ENCODE results near the gene BCL2L1.

BCL2L1 gene

DNA sequence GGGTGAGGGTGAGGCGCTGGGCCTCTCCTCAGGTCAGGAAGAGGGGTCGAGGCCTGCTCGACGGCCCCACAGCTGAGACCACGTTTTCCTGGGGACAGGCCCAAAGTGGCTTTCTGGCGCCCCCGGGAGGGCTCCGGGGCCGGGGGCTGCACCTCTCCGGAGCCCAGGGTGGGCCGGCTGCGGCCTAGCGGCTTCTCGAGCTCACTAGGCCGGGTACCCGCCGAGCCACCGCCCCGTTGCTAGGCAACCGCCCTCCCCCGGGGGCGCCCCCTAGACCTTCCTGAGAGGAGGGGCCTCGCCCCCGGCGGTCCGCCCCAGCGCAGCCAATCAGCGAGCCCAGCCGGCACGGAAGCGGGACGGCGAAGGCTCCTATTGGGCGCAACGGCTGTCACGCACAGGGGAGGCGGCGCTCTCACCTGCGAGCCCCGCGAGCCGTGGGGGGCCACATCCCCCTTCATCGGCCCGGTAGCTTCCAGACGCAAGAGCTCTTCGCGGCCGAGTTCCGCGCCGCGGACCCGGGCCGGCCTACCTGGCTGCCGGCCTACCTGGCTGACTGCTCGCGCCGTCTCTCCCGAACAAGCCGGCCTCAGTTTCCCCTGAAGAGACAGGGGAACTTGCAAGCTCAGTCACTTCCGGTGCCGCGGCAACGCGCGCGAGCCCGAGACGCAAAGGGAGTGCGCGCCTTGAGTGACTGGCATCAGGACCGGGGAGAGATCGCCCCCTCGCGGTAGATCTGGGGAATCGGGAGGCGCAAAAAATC lies 831 bp upstream of the BCL2L1 start:
- DNase-seq, result peak; percentile 97 to 99 (median 98)

GRCh38 chr20:31723069-31723318 lies 326 bp upstream of the BCL2L1 start:
- DNase-seq, result no peak

DNA sequence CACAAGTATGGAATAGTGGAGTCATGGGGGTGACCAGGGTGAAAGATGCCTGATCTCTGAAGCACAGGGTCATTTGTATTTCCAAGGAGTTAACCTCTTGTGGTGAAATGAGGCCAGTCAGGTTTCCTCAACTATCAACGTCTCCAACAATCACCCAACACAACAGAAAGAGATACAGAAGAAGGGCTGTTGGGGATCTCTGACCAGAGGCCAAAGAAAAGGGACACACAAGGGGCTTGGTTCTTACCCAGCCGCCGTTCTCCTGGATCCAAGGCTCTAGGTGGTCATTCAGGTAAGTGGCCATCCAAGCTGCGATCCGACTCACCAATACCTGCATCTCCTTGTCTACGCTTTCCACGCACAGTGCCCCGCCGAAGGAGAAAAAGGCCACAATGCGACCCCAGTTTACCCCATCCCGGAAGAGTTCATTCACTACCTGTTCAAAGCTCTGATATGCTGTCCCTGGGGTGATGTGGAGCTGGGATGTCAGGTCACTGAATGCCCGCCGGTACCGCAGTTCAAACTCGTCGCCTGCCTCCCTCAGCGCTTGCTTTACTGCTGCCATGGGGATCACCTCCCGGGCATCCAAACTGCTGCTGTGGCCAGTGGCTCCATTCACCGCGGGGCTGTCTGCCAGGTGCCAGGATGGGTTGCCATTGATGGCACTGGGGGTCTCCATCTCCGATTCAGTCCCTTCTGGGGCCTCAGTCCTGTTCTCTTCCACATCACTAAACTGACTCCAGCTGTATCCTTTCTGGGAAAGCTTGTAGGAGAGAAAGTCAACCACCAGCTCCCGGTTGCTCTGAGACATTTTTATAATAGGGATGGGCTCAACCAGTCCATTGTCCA lies 1.0 kb downstream of the BCL2L1 start:
- DNase-seq, result no peak

DNA sequence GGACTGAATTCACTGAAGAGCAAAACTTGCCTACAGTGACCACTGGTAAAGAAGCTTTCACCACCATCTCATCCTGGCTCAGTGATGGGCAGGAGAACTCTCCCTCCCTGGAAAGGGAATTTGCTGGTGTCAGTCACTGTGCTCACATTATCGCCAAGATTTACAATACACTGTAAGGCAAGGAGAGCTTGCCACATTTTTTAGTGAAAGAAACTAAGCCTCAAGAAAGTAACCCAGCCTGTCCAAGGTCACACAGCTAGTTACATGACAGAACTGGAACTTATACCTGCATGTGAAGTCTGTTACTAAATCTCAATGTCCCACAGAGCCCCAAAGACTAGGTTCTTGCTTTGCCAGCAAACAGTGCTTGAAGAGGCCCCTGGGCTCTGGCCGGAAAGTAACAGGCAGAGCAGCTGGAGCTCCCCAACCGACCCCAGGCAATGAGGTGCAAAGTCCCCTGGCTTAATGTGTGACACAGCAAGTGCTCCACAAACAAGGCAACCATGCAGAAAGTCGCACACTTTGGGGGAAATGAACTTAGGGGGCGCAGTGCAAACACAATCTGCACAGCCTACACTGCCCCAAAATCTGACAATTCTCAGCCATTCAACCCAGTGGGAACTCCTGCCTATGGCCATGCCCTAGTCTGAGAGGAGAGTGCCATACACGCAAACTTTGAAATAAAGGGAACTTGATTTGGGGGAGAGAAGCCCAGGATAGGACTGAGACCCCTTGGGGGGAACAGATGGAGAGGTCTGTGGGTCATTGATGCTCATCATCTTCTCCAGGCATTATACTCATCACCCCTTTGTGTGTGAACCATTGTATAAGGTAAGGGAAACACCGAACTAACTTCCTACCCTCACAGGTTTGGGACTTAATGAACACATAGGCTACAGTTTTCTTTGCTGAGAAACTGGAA lies 1.9 kb downstream of the BCL2L1 start:
- DNase-seq, result peak in 1 of 4 experiments; percentile 22

DNA sequence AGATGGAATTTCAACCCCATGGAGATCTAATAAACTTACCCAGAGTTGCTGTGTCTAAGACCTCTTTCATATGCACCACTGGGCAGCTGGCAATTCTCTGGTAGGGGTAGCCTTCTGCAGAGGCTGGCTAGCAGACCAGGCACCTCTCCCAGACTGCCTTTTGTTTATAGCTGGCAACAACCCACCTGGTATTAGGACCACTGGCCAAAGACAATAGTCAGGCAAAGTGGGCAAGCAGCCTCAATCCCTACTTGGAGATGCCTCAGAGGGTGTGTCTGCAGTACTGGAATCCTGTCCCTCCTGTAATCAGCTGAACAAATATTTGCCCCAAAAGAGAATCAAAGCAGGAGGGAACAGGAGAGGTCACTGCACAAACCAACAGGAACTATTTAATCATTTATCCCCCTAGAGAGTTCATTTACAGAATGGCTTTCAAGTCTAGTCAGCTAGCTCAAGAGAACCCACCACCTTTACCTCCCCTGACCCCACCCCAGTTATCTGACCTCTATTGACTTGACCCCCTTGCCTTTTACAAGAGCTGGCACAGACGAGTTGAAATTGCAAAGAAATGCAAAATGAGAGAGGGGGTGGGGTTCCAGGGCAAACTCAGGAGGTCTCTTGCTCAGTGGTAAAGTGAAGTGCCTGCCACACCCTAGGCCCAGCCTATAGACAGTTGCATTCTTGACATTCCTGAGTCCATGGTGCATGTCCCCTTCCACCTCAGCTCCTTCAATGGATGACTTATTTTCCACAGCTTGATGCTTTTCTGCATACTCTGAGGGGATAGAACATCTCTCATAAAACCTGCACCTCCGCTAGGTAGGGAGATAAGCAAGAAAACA lies 2.8 kb downstream of the BCL2L1 start:
- no peak for DNase-seq

DNA sequence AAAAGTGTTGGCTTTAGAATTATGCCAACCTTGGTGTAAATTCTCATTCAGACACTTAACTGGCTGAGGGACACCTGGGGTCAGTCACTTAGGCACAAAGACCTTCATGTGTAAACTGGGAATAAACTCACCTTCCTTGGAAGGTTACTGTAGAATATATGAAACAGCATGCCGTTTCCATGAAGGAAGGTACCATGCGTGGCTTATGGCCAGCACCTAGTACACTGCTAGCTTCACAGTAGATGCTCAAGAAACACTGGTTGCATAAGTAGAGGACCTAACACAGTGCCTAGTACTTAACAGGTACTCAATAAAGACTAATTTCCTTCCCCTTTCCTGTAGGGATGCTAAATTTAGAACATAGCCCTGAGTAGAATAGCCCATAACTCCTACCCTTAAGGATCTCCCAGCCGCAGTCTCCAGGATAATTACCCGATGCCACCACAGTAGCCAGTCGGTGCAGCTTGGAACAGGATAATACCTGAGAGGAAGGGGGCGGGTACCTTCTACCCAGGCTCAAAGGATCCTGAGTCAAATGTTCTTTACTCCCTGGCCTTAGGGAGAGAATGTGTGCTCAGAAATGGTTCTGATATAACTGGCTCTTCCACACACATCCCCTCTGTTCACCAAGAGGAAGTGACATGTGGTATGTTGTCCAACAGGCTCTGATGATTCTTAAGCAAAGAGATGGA lies 3.6 kb downstream of the BCL2L1 start:
- DNase-seq, result peak in 1 of 4 experiments; percentile 41

DNA sequence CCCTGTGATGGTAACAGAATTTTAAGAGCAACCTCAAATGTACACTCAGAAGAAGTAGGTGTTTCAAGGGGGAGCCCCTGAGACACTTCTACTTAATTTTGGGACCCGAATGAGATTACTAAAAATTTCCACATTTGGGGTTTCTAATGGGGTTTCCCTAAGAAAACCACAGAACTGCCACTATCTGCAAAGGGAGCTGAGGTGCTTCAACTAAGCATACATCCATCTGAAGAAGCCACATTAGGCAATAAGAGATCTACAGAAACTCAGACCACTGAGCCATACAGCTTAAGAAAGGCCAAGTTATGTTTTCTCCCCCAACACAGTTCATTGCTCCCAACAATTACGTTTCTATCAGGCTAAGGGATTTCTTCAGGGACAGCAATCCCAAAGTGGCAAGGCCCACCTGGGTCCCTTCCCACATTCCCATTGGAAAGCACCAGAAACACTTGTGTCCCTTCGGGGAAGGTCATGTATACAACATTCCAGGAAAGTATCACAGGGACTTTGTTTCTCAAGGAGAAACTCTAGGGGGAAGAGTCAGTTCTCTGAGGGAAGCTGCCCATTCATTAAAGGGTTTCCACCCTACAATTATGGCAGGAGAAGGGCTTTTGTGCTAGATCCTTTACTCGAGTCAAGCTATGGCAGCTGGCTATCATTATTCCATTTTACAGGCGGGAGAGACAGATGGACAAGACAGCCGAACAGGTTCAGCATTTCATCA lies 5.0 kb downstream of the BCL2L1 start:
- DNase-seq, result no peak

GRCh38 chr20:31716818-31717477 lies 5.7 kb downstream of the BCL2L1 start:
- no peak for DNase-seq

DNA sequence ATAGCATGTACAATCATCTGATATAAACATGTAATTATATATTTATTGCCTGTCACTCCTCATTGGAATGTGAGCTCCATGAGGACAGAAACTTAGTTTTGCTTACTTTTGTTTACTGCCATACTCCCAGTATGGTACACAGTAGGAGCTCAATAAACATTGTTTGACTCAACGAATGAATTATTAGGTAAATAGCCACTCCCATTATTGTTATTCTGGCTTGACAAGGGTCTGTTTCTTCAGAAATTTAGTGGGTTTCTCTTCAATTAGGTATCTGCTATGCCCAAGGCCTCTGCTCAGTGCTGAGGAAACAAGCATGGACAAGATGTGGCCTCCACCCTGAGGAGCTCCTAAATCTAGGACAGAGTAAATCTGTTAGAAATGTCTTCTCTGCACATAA lies 6.3 kb downstream of the BCL2L1 start:
- DNase-seq, result no peak

GRCh38 chr20:31715766-31716165 lies 6.9 kb downstream of the BCL2L1 start:
- DNase-seq, result no peak

- DNase-seq, result no peak
Observed at GRCh38 chr20:31713312-31714273, 9.1 kb downstream of the BCL2L1 start.

DNA sequence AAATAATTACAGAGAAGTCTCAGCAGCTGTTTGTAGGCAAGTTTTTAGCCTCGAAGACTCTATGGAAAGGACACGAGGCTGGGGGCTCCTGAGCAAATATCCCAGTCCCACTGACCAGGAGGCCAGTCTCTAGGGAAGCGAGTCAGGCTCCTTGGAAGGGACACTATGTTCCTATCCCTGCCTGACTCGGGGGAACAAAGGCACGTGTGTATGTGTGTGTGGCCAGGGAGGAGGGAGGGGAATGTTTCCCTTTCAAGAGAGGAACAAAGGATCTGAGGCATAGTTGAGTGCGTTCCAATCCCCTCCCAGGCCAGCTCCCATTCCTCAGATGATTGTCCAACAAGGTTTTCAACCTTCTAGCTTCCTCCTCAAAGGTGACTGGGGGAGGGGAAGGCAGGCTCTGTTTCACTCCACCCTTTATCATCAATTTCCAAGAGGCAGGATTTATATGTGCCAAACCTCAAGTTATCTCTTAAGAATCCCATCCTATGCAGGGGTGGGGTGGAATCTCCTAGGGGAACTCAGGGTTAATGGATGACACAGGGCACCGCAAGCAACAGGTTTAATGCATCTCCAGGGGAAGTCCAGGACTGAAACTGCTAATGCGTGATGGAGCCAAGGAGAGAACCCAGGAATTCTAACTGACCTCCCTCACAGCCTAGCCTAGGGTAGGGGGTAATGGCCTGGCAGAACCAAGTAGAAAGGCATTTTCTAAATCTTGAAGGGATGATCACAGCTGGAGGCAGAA lies 9.9 kb downstream of the BCL2L1 start:
- DNase-seq, result peak in 3 of 4 experiments; percentile 25 to 37 (median 33)

DNA sequence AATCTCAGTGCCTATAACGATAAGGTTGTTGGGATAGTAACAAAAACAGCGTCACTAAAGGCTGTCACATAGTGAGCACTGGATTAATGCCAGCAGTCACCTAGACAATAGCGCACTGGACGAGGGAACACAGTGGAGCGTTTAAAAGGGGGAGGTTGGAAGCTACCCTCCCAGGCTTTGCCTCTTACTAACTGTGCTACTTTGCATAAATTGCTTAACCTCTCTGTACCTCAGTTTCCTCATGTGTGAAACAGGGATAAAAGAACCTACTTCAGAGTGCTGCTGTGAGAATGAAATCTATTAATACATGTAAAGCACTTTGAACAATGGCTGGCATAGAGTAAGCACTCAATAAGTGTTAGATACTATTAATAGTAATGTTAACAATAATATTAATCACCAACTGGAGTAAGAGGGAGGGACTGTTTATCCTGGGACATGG lies 10.5 kb downstream of the BCL2L1 start:
- no peak for DNase-seq

DNA sequence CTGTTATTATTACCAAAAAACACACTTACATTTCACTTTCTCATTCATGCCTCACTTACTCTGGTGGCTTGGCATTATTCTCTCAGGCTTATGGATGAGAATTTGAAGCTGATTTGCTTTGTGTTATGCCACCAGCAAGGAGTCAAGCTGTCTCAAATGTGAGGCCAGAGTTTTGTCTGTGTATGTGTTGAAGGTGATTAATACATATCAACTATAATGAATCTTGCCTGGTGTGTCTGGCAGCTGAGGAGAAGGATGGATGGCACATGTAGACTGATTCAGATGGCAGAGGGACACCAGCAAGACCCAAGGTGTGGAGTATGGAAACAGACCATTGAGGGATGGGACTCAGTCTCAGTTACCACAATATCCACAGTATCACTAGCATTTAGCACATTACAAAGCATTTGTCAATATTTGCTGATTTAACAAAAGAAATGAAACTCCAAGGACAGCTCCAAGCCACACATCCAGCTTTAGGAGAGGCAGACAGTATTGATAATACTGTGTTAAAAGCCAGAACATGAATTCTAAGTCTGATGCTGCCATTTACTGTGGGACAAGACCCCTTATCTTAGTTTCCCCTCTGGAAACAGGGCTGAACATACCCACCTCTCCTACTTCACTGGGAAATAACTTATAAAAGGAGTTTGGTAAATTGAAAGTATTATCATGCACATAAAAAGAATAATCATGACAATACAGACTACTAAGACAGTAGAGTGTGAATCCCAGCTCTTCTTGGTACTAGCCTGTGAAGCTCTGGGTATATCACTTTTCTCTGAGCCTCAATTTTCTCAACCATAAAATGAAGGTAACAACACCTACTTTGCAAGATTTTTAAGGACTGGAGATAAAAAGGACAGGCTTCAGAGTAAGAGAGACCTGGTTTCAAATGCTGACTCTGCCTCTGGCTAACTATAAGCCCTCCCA lies 11.2 kb downstream of the BCL2L1 start:
- DNase-seq, result no peak

GRCh38 chr20:31710423-31711108 lies 12.1 kb downstream of the BCL2L1 start:
- DNase-seq, result no peak

- DNase-seq, result no peak
Observed at GRCh38 chr20:31709939-31710338, 12.7 kb downstream of the BCL2L1 start.
